Measurements from ENCODE around the gene ZNF564.

GRCh38 chr19:12546068-12546467 lies 5.2 kb downstream of the ZNF564 start:
- TF ChIP-seq SUZ12 (IDR thresholded peaks at IDR 0.05; ENCODE audit: extremely low read depth, insufficient read depth, insufficient read length) = no peak
- TF ChIP-seq YY1 (IDR thresholded peaks at IDR 0.05; ENCODE audit: insufficient read depth, insufficient read length) = no peak
- TF ChIP-seq ZNF274 (IDR thresholded peaks at IDR 0.05; ENCODE audit: low read depth, low read length) = no peak

All from NT2/D1 (cell line).